NCI-H2227 (cell line): ENCODE measurements around the gene NCAM1.
A peak's percentile ranks its signal among the peaks of the same experiment; 100 is the strongest.

Experiments used
- DNase-seq: peaks from one replicate; lab custom pipeline; 2025; ENCODE audit not compliant: unreplicated experiment; lab: John Stamatoyannopoulos, UW

NCAM1 gene

DNA sequence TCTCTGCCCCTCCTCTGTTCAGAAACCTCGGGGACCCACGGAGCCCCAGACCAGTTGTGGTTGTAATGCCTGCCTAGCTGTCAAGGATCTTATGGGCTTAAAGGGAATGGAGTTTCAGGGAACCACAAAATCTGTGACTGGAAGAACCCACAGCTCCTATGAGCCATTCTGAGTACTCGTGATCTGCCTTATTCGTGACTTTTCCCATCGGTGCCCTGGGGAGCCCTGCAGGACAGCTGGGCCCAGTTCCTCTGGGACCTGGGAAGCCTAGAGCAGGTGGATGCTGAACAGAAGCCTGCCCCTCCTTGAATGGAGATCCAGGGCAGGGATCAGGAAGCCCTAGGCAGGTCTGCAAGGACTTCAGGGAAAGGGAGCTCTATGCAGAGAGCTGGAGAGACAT, 311.1 kb downstream of the NCAM1 start:
- DNase-seq = no peak

GRCh38 chr11:113272927-113273615, 311.9 kb downstream of the NCAM1 start:
- DNase-seq = no peak

- no peak for DNase-seq
Measured at GRCh38 chr11:113273720-113274119, 312.5 kb downstream of the NCAM1 start.

GRCh38 chr11:113274713-113275582, 313.7 kb downstream of the NCAM1 start:
- no peak for DNase-seq

DNA sequence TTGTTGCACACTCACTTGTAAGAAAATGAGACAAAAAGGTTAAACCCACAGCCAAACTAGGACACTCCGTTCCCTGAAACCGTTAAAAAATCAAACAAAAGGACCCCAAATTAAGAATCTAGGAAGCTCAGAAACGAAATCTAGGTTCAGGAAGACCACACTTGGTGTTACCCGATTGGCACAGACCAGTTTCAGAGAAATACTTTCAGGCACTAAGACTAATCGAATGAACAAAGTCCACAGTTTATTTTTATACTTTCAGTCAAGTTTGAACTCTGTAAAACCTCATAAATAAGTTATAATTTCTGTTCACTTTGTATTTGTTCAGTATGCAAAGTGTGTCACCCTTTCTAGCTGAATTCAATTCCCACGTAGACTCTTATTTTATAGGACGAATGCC, 314.4 kb downstream of the NCAM1 start:
- DNase-seq = no peak

- no peak for DNase-seq
Measured at GRCh38 chr11:113276466-113276865, 315.2 kb downstream of the NCAM1 start.

GRCh38 chr11:113277907-113278306, 316.7 kb downstream of the NCAM1 start:
- DNase-seq = no peak

DNA sequence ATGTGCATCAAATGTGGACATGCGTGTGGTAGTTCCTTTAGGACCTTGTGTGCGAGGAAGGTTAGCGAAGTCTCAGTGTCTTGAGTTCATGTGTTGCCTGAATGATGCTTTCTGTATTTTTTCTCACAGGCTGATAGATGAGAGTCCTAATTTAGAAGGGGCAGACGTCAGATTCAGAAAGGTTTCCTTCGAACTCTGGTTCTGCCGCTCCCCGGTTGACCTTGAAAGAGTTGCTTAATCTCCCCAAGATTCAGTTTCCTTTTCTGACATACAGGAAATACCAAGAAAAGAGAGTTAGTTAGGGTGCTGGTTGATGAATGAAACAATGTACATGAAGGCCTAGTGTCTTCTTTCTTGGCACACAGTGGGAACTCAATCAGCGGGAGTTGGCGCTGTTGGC, 317.3 kb downstream of the NCAM1 start:
- DNase-seq = no peak

GRCh38 chr11:113278925-113279324, 317.7 kb downstream of the NCAM1 start:
- no peak for DNase-seq

- DNase-seq = no peak
Measured at GRCh38 chr11:113279591-113279990, 318.4 kb downstream of the NCAM1 start.

- DNase-seq = no peak
Measured at GRCh38 chr11:113281052-113281725, 320.0 kb downstream of the NCAM1 start.

DNA sequence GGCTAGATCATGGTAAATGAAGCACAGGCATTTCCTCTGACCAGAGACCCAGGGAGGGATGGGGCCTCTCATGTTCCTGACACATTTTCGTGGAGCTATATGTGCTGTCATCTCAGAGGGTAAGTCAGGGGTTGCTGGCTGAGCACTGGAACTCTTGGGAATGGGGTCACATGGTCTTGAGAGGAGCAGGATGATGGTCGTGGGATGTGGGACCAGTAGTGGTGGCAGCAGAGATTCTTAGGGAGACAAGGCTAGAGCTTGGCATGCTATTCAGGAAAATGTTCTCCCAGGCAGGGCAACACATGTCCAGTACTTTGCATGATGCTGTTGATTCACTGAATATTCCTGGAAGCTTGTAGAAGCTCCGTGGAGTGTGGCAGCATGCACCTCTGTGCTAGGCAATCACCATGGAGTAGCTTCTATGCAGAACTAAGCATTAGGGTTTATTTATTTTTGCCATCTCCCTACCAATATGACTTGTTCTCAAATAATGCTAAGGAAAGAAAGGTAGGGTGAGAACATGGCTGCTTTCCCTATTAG, 321.7 kb downstream of the NCAM1 start:
- no peak for DNase-seq

GRCh38 chr11:113283881-113284280, 322.7 kb downstream of the NCAM1 start:
- no peak for DNase-seq

DNA sequence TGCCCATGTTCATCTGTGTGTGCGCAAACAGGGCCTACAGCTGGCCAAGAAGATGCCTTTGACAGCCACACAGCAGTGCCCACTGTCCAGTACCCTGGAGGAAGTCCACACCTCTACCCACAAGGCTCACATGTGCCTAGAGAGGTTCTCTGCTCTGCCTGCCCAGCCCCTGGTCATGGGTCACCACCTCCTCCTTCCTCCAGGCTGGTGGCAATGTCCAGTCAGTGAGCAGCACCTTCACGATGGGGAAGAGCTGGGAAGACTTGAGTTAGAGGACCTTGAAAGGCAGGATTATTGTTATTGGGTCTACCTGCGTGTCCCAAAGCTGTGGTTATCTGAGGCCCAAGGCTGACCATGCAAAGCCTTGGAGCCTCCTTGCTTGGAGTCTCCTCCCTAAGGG, 324.8 kb downstream of the NCAM1 start:
- no peak for DNase-seq

DNA sequence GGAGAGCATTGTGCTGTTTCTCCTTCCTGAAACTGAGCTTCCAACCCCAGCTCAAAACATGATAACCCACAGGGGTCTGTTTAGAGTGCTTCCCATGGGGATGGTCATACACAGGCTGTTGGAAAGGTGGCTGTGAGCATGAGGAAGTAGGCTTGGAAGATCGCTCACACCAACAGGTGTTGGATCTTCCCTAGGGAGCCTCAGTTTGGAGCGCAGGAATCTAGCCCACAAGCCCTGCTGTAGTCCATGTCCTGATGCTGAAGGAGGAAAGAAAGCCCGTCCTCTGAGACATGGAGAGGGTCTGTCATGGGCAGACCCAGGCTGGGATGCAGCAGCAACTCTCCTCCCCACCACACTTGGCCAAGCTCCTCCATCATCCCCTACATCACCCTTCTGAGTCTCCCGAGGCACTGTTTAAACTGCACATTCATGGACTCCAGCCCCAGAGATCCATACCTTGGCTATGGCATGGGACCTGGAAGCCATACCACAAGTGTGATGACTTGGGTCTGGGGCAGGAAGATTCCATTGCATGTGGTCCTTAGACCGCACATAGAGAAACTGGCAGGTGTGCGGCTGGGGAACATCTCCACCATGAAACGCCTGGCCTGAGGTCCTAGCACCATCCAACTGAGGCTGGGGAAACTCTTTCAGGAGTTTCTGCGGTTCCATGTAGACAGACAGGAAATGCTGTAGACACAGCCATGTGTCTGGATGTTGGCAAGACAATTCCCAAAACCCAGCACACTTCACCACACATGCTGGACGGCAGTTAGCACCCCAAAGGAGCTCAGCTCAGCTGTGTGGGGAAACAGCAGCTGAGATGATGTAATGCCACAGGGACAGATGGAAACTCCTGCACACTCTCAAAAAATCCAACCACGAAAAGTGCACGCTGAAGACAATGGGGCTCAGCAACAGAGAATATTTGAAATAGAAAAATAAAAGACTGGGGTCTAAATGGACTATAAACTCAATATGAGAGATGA, 325.6 kb downstream of the NCAM1 start:
- DNase-seq = no peak

GRCh38 chr11:113287801-113288200, 326.6 kb downstream of the NCAM1 start:
- DNase-seq = no peak

GRCh38 chr11:113288286-113288863, 327.2 kb downstream of the NCAM1 start:
- no peak for DNase-seq

GRCh38 chr11:113289431-113290187, 328.4 kb downstream of the NCAM1 start:
- DNase-seq = peak; percentile 75

DNA sequence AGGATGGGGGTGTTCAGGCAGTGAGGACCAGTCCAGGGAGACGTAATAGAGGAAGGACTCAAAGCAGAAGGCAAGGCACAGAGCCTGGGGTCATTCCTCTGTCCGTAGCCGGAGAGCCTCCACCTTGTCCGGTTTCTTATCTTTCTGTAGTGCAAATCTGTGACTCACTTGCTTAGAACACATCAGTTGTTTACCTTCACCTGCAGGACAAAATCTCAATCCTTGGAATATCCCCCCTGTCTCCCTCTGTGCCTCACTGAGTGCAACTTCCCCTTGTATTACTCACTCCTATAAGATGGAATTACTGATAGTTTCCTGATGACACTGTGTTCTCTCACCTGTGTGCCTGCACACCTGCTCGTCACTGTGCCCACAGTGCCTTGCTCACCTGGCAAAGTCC, 332.7 kb downstream of the NCAM1 start:
- DNase-seq = no peak
